GM12801 (cell line): ENCODE data around the gene IGFBP3.

ENCODE experiments used
- CTCF ChIP-seq: IDR thresholded peaks from one replicate; pipeline ENCODE4 v1.5.1; 2011; ENCODE audit warnings: control low read depth; ENCODE audit not compliant: insufficient read length; ENCODE audit errors: extremely low read depth

IGFBP3 gene

GRCh38 chr7:45921699-45922519 is 837 bp upstream of the IGFBP3 start:
- TF ChIP-seq CTCF = no peak

DNA sequence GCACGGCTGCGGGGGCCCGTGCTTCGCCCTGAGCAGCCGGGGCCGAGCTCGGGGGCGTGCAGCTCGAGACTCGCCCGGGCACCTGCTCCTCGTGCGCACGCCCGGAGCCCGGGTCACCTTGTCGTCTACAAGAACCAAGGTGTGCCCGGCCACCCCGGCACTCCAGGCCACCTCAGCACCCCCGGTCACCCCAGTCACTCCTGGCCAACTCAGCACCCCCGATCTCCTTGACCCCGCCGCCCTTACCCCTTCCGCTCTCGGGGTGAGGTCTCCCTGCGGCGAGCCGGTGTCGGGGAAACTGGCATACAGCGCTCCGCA is 268 bp upstream of the IGFBP3 start:
- TF ChIP-seq CTCF = no peak

DNA sequence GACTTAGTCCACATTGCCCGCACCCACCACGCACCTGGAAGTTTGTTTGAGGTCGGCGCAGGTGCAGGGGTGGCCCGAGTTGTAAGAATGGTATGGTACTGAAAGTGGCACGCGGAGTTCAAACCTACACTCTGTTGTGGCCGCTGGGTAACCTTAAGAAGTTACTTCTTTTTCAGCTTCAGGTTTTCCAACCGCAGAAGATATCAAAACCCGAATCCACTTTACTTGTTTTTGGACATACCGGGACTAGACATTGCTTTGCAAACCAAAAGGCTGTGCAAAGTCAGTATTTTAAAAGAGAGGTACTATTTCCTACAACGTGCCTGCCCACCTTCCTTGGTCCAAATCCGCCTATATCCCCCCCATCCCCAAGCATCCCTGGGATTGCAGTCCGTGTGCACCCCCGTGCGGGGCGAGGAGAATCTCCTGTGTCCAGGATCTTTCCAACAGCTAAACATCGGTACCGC is 1.0 kb downstream of the IGFBP3 start:
- TF ChIP-seq CTCF = no peak

DNA sequence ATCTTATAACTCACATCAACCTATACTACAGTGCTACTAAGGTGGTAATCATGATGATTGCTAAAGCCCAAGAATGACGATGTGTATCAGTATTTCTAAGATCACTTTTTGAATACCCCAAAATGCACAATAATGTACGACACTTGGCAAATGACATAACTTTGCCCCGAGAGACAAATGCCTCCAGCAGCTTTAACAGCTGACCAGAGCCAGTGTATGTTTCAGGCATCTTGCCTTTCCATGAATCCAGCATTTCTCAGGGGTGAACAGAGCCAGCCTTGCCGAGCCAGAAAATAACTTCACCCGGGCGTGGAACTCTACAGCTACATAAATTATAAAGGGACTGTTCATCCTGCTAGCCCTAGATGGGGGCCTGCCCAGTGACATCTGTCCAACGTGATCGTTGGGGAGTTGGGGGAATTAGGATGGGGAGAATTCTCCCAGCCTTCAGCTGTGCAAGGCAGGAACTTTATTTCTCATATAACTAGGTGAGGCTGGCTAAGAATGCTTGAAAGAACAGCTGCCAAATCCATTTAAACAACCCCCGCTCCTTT is 1.8 kb downstream of the IGFBP3 start:
- TF ChIP-seq CTCF = no peak

- TF ChIP-seq CTCF = no peak
Observed at GRCh38 chr7:45918556-45918955, 2.5 kb downstream of the IGFBP3 start.

GRCh38 chr7:45917658-45918057 is 3.4 kb downstream of the IGFBP3 start:
- TF ChIP-seq CTCF = no peak

GRCh38 chr7:45917064-45917463 is 4.0 kb downstream of the IGFBP3 start:
- no peak for TF ChIP-seq CTCF
